IPS DF 6.9 (cell line): ENCODE measurements around the gene CHPF2.
A peak's percentile ranks its signal among the peaks of the same experiment; 100 is the strongest.

Experiments used
- DNase-seq: peaks from one replicate; pipeline ENCODE4 v3.0.0-alpha.2; 2013; ENCODE audit warnings: low read depth, low spot score
- H3K27ac ChIP-seq: one replicate; pipeline ENCODE4 v1.5.1; 2013; ENCODE audit warnings: low read length, control low read depth
- H3K27me3 ChIP-seq: 2 replicates; pipeline ENCODE4 v1.6.1; 2013; ENCODE audit warnings: mild to moderate bottlenecking, low read length; ENCODE audit not compliant: control insufficient read depth, insufficient read depth
- H3K36me3 ChIP-seq: 2 replicates; pipeline ENCODE4 v1.6.1; 2013; ENCODE audit warnings: low read length; ENCODE audit not compliant: control insufficient read depth, insufficient read depth
- H3K4me1 ChIP-seq: 2 replicates; pipeline ENCODE4 v1.6.1; 2013; ENCODE audit warnings: low read length; ENCODE audit not compliant: control insufficient read depth, insufficient read depth
- H3K4me3 ChIP-seq: 2 replicates; pipeline ENCODE4 v1.5.1; 2013; ENCODE audit warnings: mild to moderate bottlenecking, low read length
- H3K9me3 ChIP-seq: 2 replicates; pipeline ENCODE4 v1.6.1; 2013; ENCODE audit warnings: low read length, inconsistent platforms; ENCODE audit not compliant: control insufficient read depth, insufficient read depth
- WGBS: extraction: QIAGEN DNeasy Blood & Tissue Kit; methylation state at CpG from one replicate; pipeline ENCODE4 v1.1.7; 2013; ENCODE audit warnings: mixed read lengths, missing lambda C conversion rate; ENCODE audit not compliant: insufficient read length, insufficient coverage; 5-methylcytosine and 5-hydroxymethylcytosine counted together

CHPF2 gene

GRCh38 chr7:151252561-151252835 lies 20.2 kb downstream of the CHPF2 start:
- Histone ChIP-seq H3K9me3 (no peaks in the 10 kb centered on the region), H3K4me3 (peak overlapping the region; percentile 44; the same call in 1 of the 2 replicates), H3K4me1 (peaks cover 8% of the 10 kb centered on the region), H3K27me3 (peaks cover 21% of the 10 kb centered on the region; the same call in 1 of the 2 replicates), H3K27ac (no peak overlapping the region), H3K36me3 (no peaks in the 10 kb centered on the region)
- DNase-seq = no peak
- no CpG with 5 or more reads among the region's 9 CpGs for whole genome bisulfite sequencing

GRCh38 chr7:151252961-151253711 lies 20.9 kb downstream of the CHPF2 start:
- Histone ChIP-seq H3K36me3 (no peaks in the 10 kb centered on the region), H3K4me3 (no peak overlapping the region; the same call in 1 of the 2 replicates), H3K9me3 (no peaks in the 10 kb centered on the region), H3K27me3 (peaks cover 16% of the 10 kb centered on the region; the same call in 1 of the 2 replicates), H3K27ac (no peak overlapping the region), H3K4me1 (peaks cover 8% of the 10 kb centered on the region)
- WGBS = no CpG with 5 or more reads among the region's 17 CpGs
- DNase-seq = no peak

- Histone ChIP-seq H3K27me3 (peaks cover 10% of the 10 kb centered on the region; the same call in 1 of the 2 replicates), H3K9me3 (no peaks in the 10 kb centered on the region), H3K4me3 (no peak overlapping the region), H3K4me1 (peaks cover 6% of the 10 kb centered on the region), H3K36me3 (no peaks in the 10 kb centered on the region), H3K27ac (no peak overlapping the region)
- no peak for DNase-seq
- WGBS = no CpG with 5 or more reads among the region's 7 CpGs
These were observed 22.0 kb downstream of the CHPF2 start for GRCh38 chr7:151254316-151254715.

GRCh38 chr7:151254851-151255250 lies 22.6 kb downstream of the CHPF2 start:
- Histone ChIP-seq H3K27ac (no peak overlapping the region), H3K4me1 (peaks cover 4% of the 10 kb centered on the region), H3K27me3 (peaks cover 9% of the 10 kb centered on the region; the same call in 1 of the 2 replicates), H3K4me3 (no peak overlapping the region), H3K9me3 (no peaks in the 10 kb centered on the region), H3K36me3 (no peaks in the 10 kb centered on the region)
- DNase-seq = no peak
- WGBS = no CpG with 5 or more reads among the region's 11 CpGs

- H3K27ac ChIP-seq = no peak overlapping the region
- no peak overlapping the region for H3K4me3 ChIP-seq
- DNase-seq = no peak
- no peaks in the 10 kb centered on the region for H3K36me3 ChIP-seq
- H3K27me3 ChIP-seq = peaks cover 11% of the 10 kb centered on the region; the same call in 1 of the 2 replicates
- no CpG with 5 or more reads among the region's 7 CpGs for WGBS
- H3K9me3 ChIP-seq = no peaks in the 10 kb centered on the region
- 0 out of 2 replicates have a peak, but pooled peaks cover 3% of the 10 kb centered on the region for H3K4me1 ChIP-seq
These were observed 23.1 kb downstream of the CHPF2 start for GRCh38 chr7:151255390-151255789.

GRCh38 chr7:151256410-151257045 lies 24.2 kb downstream of the CHPF2 start:
- DNase-seq = no peak
- Histone ChIP-seq H3K36me3 (no peaks in the 10 kb centered on the region), H3K4me3 (no peak overlapping the region), H3K9me3 (no peaks in the 10 kb centered on the region), H3K4me1 (0 out of 2 replicates have a peak, but pooled peaks cover 3% of the 10 kb centered on the region), H3K27me3 (peaks cover 2% of the 10 kb centered on the region; the same call in 1 of the 2 replicates), H3K27ac (no peak overlapping the region)
- no CpG with 5 or more reads among the region's 16 CpGs for WGBS

GRCh38 chr7:151257990-151258389 lies 25.7 kb downstream of the CHPF2 start:
- no peaks in the 10 kb centered on the region for H3K36me3 ChIP-seq
- H3K9me3 ChIP-seq = no peaks in the 10 kb centered on the region
- no peak overlapping the region for H3K4me3 ChIP-seq
- H3K27ac ChIP-seq = no peak overlapping the region
- no peak for DNase-seq
- WGBS = no CpG with 5 or more reads among the region's 7 CpGs
- H3K4me1 ChIP-seq = 0 out of 2 replicates have a peak, but pooled peaks cover 3% of the 10 kb centered on the region
- H3K27me3 ChIP-seq = peaks cover 2% of the 10 kb centered on the region; the same call in 1 of the 2 replicates

- Histone ChIP-seq H3K4me1 (no peaks in the 10 kb centered on the region), H3K36me3 (no peaks in the 10 kb centered on the region), H3K9me3 (no peaks in the 10 kb centered on the region), H3K4me3 (no peak overlapping the region), H3K27ac (no peak overlapping the region), H3K27me3 (peaks cover 2% of the 10 kb centered on the region; the same call in 1 of the 2 replicates)
- WGBS = no CpG with 5 or more reads among the region's 11 CpGs
- no peak for DNase-seq
These were observed 28.2 kb downstream of the CHPF2 start for GRCh38 chr7:151260471-151260870.

- H3K27ac ChIP-seq = no peak overlapping the region
- H3K9me3 ChIP-seq = no peaks in the 10 kb centered on the region
- no peaks in the 10 kb centered on the region for H3K4me1 ChIP-seq
- DNase-seq = no peak
- no CpG with 5 or more reads among the region's 8 CpGs for WGBS
- no peaks in the 10 kb centered on the region for H3K36me3 ChIP-seq
- no peak overlapping the region for H3K4me3 ChIP-seq
- peaks cover 2% of the 10 kb centered on the region; the same call in 1 of the 2 replicates for H3K27me3 ChIP-seq
These were observed 28.6 kb downstream of the CHPF2 start for GRCh38 chr7:151260883-151261282.

GRCh38 chr7:151261529-151261928 lies 29.2 kb downstream of the CHPF2 start:
- H3K36me3 ChIP-seq = no peaks in the 10 kb centered on the region
- no peak overlapping the region for H3K4me3 ChIP-seq
- no peak for DNase-seq
- H3K4me1 ChIP-seq = no peaks in the 10 kb centered on the region
- WGBS = no CpG with 5 or more reads among the region's 10 CpGs
- peaks cover 2% of the 10 kb centered on the region; the same call in 1 of the 2 replicates for H3K27me3 ChIP-seq
- no peaks in the 10 kb centered on the region for H3K9me3 ChIP-seq
- H3K27ac ChIP-seq = no peak overlapping the region
